Sigmoid colon (tissue), 7 donors: ENCODE measurements around the gene TSPAN9. TPM values are rescaled to one million over a fixed set of nuclear protein-coding genes. Genes with fewer than 3 reads are reported as not detected.

Source experiments
- DNase-seq: peaks from one replicate; pipeline ENCODE4 v3.0.0-alpha.2; 2019
- H3K27ac ChIP-seq, 4 donors: fragments of 200-600 bp; sonication (generic); one replicate each; pipeline ENCODE4 v1.5.1; 2016 to 2019; ENCODE audit warnings: mild to moderate bottlenecking in 1 of 4
- H3K27me3 ChIP-seq, 3 donors: fragments of 200-600 bp; sonication (generic); one replicate each; pipeline ENCODE4 v1.5.1; 2019; ENCODE audit warnings: mild to moderate bottlenecking in 1 of 3
- H3K36me3 ChIP-seq, 4 donors: fragments of 200-600 bp; sonication (generic); one replicate each; pipeline ENCODE4 v1.5.1; 2016 to 2019
- H3K4me1 ChIP-seq, 4 donors: fragments of 200-600 bp; sonication (generic); one replicate each; pipeline ENCODE4 v1.5.1; 2017 to 2019
- H3K4me3 ChIP-seq, 4 donors: fragments of 200-600 bp; sonication (generic); one replicate each; pipeline ENCODE4 v1.5.1; 2017 to 2019; ENCODE audit warnings: mild to moderate bottlenecking in 2 of 4, moderate library complexity in 1 of 4
- H3K9me3 ChIP-seq, 4 donors: fragments of 200-600 bp in 3 of 4; sonication (generic) in 3 of 4; one replicate each; pipeline versions ENCODE4 v1.5.1 to v1.6.1; 2013 to 2019
- CTCF ChIP-seq, 4 experiments: fragments of 450-650 bp in 3 of 4; fragments of 200-600 bp in 1 of 4; IDR thresholded peaks; one replicate each; pipeline ENCODE4 v1.5.1; 2016 to 2019; ENCODE audit warnings: antibody characterized with exemption in 4 of 4, mild to moderate bottlenecking in 3 of 4, moderate library complexity in 2 of 4
- EP300 ChIP-seq, 4 donors: sonication (generic); formaldehyde crosslinking; IDR thresholded peaks; one replicate each; pipeline ENCODE4 v1.6.1; 2017; ENCODE audit warnings: antibody characterized with exemption in 4 of 4
- POLR2A ChIP-seq, 2 donors: fragments of 450-650 bp; IDR thresholded peaks; one replicate each; pipeline ENCODE4 v1.6.1; 2016; ENCODE audit warnings: antibody characterized with exemption in 2 of 2, mild to moderate bottlenecking in 2 of 2, moderate library complexity in 2 of 2
- POLR2AphosphoS5 ChIP-seq, 4 donors: sonication (generic); formaldehyde crosslinking; IDR thresholded peaks; one replicate each; pipeline ENCODE4 v1.6.1; 2017; ENCODE audit warnings: antibody characterized with exemption in 4 of 4
- WGBS, 2 donors: extraction: QIAGEN DNeasy Blood & Tissue Kit; methylation state at CpG; one replicate each; pipeline ENCODE4 v1.1.7; 2013; 5-methylcytosine and 5-hydroxymethylcytosine counted together
- intact Hi-C: fragments of 100-400 bp; cut with DNase I; formaldehyde crosslinking; loops from one replicate; pipeline ENCODE4 v1.15.1; 2023
- polyA plus RNA-seq, 3 donors: library from polyadenylated mRNA; stranded (reverse); fragments of 200-250 nt; gene quantifications; one replicate each; pipeline ENCODE4 v1.2.3, GENCODE V29; 2013
- total RNA-seq, 4 donors: library from RNA; depleted of rRNA; stranded (reverse); fragments of >200 nt; gene quantifications; one replicate each; pipeline ENCODE4 v1.1.0, GENCODE V29; 2016
- donor health status: healthy with polysubstance abuse.
- donor health status: Bipolar disorder and iron deficiency.
- donor health status: healthy.

The TSPAN9 gene
- total and polyA plus RNA-seq, 7 donors: 0.92 to 28.0 (median 18.2) TPM

- Histone ChIP-seq H3K4me1 (no peaks in the 10 kb centered on the region), H3K4me3 (no peak overlapping the region), H3K36me3 (no peaks in the 10 kb centered on the region), H3K9me3 (no peaks in the 10 kb centered on the region), H3K27me3 (no peaks in the 10 kb centered on the region), H3K27ac (no peak overlapping the region)
- TF ChIP-seq EP300 (IDR thresholded peaks at IDR 0.05) (no peak), POLR2AphosphoS5 (IDR thresholded peaks at IDR 0.05) (no peak), POLR2A (IDR thresholded peaks at IDR 0.05) (no peak), CTCF (IDR thresholded peaks at IDR 0.05) (no peak)
- DNase-seq: no peak
- intact Hi-C loops: no loop called here
- WGBS, 2 donors: 78 to 94% methylated on average over 17 of the region's 17 CpGs
Observed at GRCh38 chr12:3320881-3321509, 243.8 kb downstream of the TSPAN9 start.

GRCh38 chr12:3321881-3322280, 244.7 kb downstream of the TSPAN9 start:
- Histone ChIP-seq H3K4me1 (no peaks in the 10 kb centered on the region), H3K9me3 (no peaks in the 10 kb centered on the region), H3K27ac (no peak overlapping the region), H3K36me3 (no peaks in the 10 kb centered on the region), H3K4me3 (no peak overlapping the region), H3K27me3 (no peaks in the 10 kb centered on the region)
- 93 to 95% methylated on average over 2 of the region's 2 CpGs for WGBS, 2 donors
- DNase-seq: no peak
- no peak for TF ChIP-seq POLR2A (IDR thresholded peaks at IDR 0.05)
- no peak for TF ChIP-seq CTCF (IDR thresholded peaks at IDR 0.05)
- TF ChIP-seq POLR2AphosphoS5 (IDR thresholded peaks at IDR 0.05): no peak
- no peak for TF ChIP-seq EP300 (IDR thresholded peaks at IDR 0.05)
- intact Hi-C loops: no loop called here

GRCh38 chr12:3323002-3323685, 246.0 kb downstream of the TSPAN9 start:
- H3K4me3 ChIP-seq: no peak overlapping the region

GRCh38 chr12:3325736-3326135, 248.6 kb downstream of the TSPAN9 start:
- no peak overlapping the region for H3K27ac ChIP-seq
- TF ChIP-seq CTCF (IDR thresholded peaks at IDR 0.05) (no peak), POLR2A (IDR thresholded peaks at IDR 0.05) (no peak), POLR2AphosphoS5 (IDR thresholded peaks at IDR 0.05) (no peak), EP300 (IDR thresholded peaks at IDR 0.05) (no peak)
- H3K36me3 ChIP-seq: no peaks in the 10 kb centered on the region
- H3K27me3 ChIP-seq: no peaks in the 10 kb centered on the region
- H3K9me3 ChIP-seq: no peaks in the 10 kb centered on the region
- DNase-seq: no peak
- intact Hi-C loops: no loop called here
- H3K4me1 ChIP-seq: no peaks in the 10 kb centered on the region
- H3K4me3 ChIP-seq: no peak overlapping the region

More at GRCh38 chr12:3323002-3323685, 246.0 kb downstream of the TSPAN9 start:
- WGBS, 2 donors: 87 to 90% methylated on average over 12 of the region's 12 CpGs
- TF ChIP-seq POLR2A (IDR thresholded peaks at IDR 0.05): no peak
- no peak for TF ChIP-seq EP300 (IDR thresholded peaks at IDR 0.05)
- no peak for TF ChIP-seq CTCF (IDR thresholded peaks at IDR 0.05)
- Histone ChIP-seq H3K36me3 (no peaks in the 10 kb centered on the region), H3K4me1 (no peaks in the 10 kb centered on the region), H3K27me3 (no peaks in the 10 kb centered on the region), H3K27ac (no peak overlapping the region), H3K9me3 (no peaks in the 10 kb centered on the region)
- intact Hi-C loops: no loop called here
- no peak for DNase-seq
